Caki2 (cell line): Measurements from ENCODE around the gene BACH2. TPM values are rescaled to one million over a fixed set of nuclear protein-coding genes. Genes with fewer than 3 reads are reported as not detected.
A peak's percentile ranks its signal among the peaks of the same experiment; 100 is the strongest.
"Not testable (repeated sequence)": the region's sequence is repeated elsewhere in the genome, so short reads cannot be mapped to it uniquely, and the experiment has no call there.

Source experiments
- DNase-seq: peaks from one replicate; pipeline ENCODE4 v3.0.0-alpha.2; 2015; ENCODE audit warnings: low read depth
- in situ Hi-C: cut with HindIII; loops from 2 replicates; pipeline ENCODE4 v1.10.0; 2016; ENCODE audit warnings: low sequenced_read_pairs, low pct_unique_long_range_greater_than_20kb, mixed read lengths
- total RNA-seq: library from RNA; depleted of rRNA; stranded (reverse); fragments of >200 nt; shearing (Covaris generic); gene quantifications from 2 replicates; pipeline ENCODE4 v1.2.3, GENCODE V29; 2014; ENCODE audit warnings: low replicate concordance

BACH2 gene
- total RNA-seq, 1 experiment from 2014 or later = 8.1 TPM

GRCh38 chr6:90288404-90288803 lies 8.2 kb downstream of the BACH2 start:
- in situ Hi-C loops = loop anchor here (25.0 kb wide), 1 partner anchor 301 kb away; no protein-coding TSS in a partner anchor
- DNase-seq = no peak

- in situ Hi-C loops = loop anchor here (25.0 kb wide), 1 partner anchor 300 kb away; no protein-coding TSS in a partner anchor
Observed at GRCh38 chr6:90286884-90287488, 9.7 kb downstream of the BACH2 start.

GRCh38 chr6:90285611-90286381 lies 10.8 kb downstream of the BACH2 start:
- in situ Hi-C loops = loop anchor here (25.0 kb wide), 1 partner anchor 298 kb away; no protein-coding TSS in a partner anchor

More at GRCh38 chr6:90286884-90287488, 9.7 kb downstream of the BACH2 start:
- peak; percentile 58 for DNase-seq

GRCh38 chr6:90285042-90285481 lies 11.6 kb downstream of the BACH2 start:
- DNase-seq = no peak
- in situ Hi-C loops = loop anchor here (25.0 kb wide), 1 partner anchor 298 kb away; no protein-coding TSS in a partner anchor

More at GRCh38 chr6:90285611-90286381, 10.8 kb downstream of the BACH2 start:
- peak; percentile 85 for DNase-seq

DNA sequence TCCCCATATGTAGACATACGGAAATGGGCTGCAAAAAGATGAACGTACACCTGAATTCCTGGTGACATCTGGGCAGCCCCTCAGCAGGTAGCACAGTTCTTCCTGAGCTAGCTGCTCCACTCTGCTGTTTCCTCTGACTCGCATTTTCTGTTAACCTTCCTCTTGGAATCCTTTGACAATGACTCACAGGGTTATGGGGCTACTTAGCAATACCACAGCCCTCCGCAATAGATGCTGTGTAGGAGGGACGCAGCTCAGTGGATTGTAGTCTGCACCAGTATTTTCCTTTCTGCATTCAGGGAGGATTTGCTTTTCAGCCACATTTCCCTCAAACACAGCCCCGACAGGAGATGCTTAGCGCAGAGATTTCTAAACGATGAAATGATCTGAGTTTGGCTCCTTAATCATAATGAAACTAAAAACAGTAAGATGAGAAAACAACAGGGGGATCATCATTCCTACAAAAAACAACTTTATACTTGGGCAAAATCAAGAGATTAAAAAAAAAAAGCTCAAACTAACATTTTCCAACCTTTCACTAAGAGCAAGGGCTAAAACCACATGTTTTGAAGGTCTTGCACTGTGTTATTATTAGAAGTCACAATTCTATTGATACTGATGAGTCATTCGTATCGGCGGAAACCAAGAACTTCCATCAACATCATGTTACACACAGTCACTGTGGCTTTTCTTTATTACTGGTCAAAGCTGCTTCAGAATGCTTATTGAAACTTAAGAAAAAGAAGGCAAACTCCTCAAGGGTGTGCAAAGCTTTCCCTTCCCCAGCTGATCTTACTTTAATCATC lies 12.2 kb downstream of the BACH2 start:
- peak; percentile 83 for DNase-seq
- in situ Hi-C loops = loop anchor here (25.0 kb wide), 1 partner anchor 297 kb away; no protein-coding TSS in a partner anchor

GRCh38 chr6:90282265-90282664 lies 14.4 kb downstream of the BACH2 start:
- in situ Hi-C loops = loop anchor here (25.0 kb wide), 1 partner anchor 295 kb away; no protein-coding TSS in a partner anchor
- not testable (repeated sequence) for DNase-seq

- in situ Hi-C loops = loop anchor here (25.0 kb wide), 1 partner anchor 291 kb away; no protein-coding TSS in a partner anchor
Observed at GRCh38 chr6:90278129-90278528, 18.5 kb downstream of the BACH2 start.

DNA sequence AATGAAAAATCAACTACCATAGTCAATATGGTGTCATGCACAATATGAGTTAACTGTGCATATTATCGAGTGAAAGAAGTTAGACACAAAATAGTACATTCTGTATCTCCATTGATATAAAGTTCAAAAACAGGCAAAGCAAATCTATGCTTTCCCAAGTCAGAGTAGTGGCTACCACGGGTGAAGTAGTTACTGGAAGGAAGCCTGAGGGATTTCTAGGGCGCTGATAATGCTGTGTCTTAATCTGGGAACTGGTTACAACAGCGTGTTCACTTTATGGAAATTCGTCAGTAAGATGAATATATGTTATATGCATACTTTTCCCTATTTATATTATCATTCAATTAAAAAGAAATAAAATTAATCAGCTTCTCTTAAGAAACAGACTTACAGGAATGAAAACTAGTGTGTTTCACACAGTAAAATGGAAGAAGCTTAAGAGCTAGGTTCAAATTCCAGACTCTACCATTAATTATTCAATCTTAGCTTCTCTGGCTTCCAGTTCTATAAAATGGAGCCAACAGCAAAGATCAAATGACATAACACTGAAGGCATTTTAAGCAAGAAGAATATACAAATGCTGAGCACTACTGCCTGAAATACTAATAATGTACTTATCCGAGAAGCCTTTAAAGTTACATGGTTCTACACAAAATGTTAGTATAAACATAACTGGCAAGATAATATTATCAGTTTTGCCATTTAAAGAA lies 19.2 kb downstream of the BACH2 start:
- in situ Hi-C loops = loop anchor here (25.0 kb wide), 1 partner anchor 290 kb away; no protein-coding TSS in a partner anchor
- no peak for DNase-seq

More at GRCh38 chr6:90278129-90278528, 18.5 kb downstream of the BACH2 start:
- no peak for DNase-seq

DNA sequence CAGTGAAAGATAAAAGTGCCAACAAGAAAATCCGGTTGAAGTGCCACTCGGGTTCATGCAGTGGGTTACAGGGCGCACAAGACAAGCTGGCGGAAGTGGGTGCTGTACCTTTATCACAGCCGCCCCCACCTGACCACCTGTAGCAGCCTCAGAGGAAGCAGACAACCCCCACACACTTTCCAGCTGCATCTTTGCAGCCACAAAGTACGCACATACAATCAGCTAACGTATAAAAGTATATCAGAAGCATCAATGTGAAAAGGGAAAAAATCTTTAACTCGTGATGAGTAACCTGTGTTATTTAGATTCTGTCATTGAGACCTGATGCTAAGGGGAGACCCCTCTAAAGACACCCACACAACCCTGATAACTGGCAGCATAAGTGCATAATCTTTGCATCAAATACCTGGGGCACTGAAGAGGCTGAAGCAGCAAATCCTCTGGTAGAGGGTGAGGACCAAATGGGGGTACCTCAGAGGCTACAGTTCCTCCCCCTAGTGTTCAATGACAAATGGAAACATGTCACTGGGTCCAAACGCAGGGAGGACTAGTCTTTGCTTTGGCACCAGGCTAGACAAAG lies 22.1 kb downstream of the BACH2 start:
- DNase-seq = no peak
- in situ Hi-C loops = loop anchor here (25.0 kb wide), 1 partner anchor 287 kb away; no protein-coding TSS in a partner anchor

DNA sequence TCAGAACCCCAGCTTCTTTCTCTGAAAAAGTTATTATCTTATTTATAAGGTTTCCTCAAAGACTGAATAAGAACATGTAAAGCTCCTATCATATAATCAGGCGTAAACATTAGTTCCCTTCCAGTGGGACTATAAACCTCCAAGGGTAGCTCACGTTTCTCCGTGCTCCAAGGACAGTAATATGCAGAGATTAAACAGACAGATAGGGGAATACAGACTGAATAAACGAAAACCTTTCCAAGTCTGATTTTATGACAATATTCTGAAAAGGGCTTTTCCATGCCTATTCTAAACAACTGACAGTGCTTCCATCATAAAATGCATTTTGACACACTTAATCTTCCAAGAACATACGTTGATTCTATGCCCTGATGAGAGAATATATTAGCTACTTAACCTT lies 22.8 kb downstream of the BACH2 start:
- DNase-seq = no peak
- in situ Hi-C loops = no loop called here

- in situ Hi-C loops = no loop called here
Observed at GRCh38 chr6:90272895-90273294, 23.7 kb downstream of the BACH2 start.

DNA sequence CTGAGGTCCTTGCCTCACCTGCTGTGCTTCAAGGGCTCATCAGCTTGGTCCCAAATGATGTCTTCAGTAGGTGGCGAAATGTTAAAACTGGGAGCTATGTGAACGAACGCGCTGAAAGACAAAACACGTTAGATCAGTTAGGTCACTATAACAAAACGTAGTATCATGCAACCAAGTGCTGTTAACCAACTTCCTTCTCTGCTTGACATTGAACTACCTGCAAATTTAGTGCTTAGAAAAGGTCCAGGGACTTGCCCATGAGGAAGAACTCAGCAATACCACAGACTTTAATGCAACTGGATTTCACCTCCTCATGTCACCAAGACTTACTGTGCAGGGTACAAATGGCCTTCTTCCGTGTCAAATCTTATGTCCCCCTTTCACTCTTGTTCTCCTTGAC lies 24.8 kb downstream of the BACH2 start:
- DNase-seq = no peak
- in situ Hi-C loops = no loop called here

More at GRCh38 chr6:90272895-90273294, 23.7 kb downstream of the BACH2 start:
- no peak for DNase-seq

DNA sequence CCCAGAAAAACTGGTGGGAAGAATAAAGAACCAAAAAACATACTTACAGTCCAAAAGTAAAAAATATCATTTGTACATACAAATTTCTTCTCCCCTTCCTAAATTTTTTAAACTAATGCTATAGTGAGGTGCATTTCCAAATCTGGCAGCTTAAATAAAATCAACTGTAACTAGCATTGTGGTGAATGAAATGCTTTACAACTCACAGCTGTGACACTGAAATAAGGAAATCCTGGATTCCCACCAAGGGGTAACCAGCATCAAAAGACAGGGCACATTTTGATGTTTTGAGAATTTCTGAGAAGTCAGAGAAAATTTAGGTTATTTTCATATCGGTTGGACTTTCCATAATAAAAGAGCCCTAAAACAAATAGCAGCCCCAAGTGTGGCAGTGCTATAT lies 27.3 kb downstream of the BACH2 start:
- in situ Hi-C loops = no loop called here
- DNase-seq = no peak

DNA sequence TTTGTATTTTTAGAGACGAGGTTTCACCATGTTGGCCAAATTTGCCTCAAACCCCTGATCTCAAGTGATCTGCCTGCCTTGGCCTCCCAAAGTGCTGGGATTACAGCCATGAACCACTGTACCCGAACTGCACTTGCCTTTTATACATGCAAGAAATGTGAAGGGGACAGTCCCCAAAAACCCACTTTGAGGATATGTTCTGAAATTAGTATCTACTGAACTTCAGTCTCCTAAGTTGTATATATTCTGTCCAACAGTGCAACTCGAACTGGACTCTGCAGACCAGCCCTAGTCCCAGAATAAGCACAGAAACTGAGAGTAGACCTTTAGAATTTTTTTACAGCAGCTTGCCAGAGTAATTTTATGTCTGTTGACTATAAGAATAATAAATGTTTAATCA lies 28.5 kb downstream of the BACH2 start:
- DNase-seq = no peak
- in situ Hi-C loops = no loop called here

DNA sequence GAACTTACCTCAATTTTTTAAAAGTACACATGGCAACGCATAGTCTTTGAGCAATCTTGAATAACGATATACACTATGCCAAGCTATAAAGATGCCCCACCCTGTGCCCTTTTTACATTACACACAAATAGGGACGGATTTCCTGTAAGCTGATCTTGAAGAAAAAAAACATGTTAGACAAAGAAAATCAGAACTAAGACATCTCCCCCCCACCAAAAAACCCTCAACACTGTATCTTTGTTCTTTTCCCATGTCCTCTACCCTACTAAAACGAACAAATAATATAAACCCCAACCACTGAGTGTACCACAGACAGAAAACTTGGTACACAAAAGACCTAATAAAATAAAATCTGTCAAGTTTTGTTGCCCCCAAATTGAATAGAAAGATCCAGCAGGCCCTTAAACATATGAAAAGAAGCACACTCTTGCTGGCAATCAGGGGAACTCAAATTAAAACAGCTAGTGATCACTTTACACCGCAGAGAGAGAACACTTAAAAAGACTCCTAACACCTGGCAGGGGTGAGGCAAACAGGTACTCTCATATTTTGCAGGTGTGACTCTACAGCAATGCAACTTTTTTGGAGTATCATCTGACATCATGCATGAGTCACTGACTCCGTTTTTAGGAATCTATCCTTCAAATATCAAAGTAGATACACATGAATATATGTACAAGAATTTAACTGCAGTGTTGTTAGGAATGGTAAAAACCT lies 29.6 kb downstream of the BACH2 start:
- in situ Hi-C loops = no loop called here
- no peak for DNase-seq

DNA sequence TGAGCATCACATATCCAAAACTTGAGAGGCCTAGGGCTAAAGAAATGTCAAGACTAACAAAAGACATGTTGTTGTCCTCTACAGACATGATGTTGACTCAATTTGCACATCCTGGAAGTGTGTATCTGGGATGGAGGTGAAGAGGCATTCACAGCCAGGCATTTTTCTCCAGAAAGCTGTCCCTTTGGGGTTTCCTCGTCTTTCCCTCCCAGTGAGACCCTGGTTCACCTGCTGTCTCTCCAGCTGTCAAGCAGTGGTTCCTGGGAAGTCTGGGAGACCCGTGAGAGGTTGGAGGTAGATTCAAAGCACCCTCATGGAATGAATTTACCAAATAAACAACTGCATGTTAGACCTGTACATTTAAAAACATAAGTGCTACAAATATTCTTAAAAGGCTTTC lies 32.1 kb downstream of the BACH2 start:
- no peak for DNase-seq
- in situ Hi-C loops = no loop called here

DNA sequence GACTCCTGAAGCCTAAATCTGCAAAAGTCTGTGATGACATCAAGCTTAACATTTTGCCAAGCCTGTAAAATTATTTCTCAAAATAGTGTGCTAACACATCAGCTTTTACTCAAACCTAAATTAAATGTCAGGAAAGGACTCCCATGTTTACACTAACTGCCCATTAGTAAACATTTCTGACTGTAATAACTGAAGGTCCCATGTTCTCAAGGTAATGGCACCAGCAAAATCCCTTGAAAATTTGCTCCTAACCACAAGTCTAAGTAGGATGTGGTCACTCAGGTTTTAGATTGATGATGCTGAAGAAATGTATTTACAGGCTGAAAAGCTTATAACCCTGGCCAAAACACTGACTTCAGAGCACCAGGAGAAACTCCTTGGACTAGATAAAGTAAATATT lies 33.0 kb downstream of the BACH2 start:
- in situ Hi-C loops = no loop called here
- DNase-seq = no peak
